GM18519 (cell line): ENCODE measurements around the gene HHLA2.

Experiments
- ATAC-seq: cut with Tn5 transposase; IDR thresholded peaks from one replicate; pipeline ENCODE4 v1.9.1; 2021; ENCODE audit warnings: mild to moderate bottlenecking, moderate library complexity; ENCODE audit not compliant: unreplicated experiment, low FRiP score

HHLA2 gene

GRCh38 chr3:108298056-108298455 lies 1.7 kb downstream of the HHLA2 start:
- no peak for ATAC-seq

- no peak for ATAC-seq
These were observed 3.9 kb downstream of the HHLA2 start for GRCh38 chr3:108300103-108300849.

- ATAC-seq: peak; percentile 52
These were observed 5.5 kb downstream of the HHLA2 start for GRCh38 chr3:108301695-108302404.

DNA sequence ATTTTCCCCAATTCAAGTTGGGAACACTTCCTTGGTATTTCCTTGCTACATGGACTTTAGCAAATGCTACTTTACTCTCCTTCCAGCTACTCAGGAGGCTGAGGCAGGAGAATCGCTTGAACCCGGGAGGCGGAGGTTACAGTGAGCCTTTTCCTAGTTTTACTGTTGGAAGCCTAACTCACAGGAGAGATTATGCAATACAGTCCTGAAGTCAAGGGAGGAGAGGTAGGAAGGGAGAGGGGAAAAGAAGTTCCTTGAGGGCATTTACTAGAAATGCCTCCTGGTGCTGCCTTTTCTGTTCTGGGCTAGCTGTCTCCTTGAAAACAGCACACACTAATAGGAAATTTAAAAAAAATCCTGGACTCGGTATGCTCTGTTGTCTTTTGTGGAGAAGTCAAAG lies 6.2 kb downstream of the HHLA2 start:
- ATAC-seq: no peak

- no peak for ATAC-seq
These were observed 9.3 kb downstream of the HHLA2 start for GRCh38 chr3:108305484-108306172.

DNA sequence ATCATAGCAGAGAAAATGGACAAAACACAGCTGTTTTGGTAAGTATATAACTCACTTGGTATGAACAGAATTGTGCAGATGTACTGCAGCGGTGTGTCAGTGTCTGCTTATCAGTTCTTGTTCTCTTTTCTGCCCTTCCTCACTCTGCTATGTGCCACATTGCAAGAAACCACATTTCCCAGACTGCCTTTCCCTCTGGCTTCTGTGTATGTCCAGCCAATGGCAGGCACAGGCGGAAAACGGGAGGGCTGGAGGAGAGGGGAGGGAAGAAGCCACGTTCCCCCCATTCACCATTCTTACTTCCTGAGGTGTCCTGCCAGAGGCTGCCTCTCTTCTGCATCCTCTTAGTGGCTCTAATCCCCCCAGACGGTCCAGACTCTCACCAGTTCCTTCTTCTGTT lies 15.4 kb downstream of the HHLA2 start:
- ATAC-seq: no peak

DNA sequence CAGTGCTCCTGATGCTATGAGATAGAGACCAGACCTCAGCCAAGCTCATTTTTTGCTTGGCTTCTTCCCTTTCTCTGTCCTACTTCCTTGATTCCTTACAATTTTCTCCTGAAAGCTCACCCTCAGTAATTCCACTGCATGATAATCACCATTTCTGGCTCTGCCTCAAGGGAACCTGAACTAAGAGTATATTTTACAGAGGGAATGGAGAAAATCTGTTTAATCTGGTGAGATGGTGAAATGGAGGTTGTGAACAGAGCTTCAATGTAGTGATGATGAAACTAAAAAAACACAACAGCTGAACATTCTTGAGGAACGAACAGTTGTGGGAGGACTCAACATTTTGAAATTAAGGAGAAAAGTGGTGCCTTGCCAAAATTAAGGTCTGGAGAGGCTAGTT lies 16.3 kb downstream of the HHLA2 start:
- no peak for ATAC-seq

DNA sequence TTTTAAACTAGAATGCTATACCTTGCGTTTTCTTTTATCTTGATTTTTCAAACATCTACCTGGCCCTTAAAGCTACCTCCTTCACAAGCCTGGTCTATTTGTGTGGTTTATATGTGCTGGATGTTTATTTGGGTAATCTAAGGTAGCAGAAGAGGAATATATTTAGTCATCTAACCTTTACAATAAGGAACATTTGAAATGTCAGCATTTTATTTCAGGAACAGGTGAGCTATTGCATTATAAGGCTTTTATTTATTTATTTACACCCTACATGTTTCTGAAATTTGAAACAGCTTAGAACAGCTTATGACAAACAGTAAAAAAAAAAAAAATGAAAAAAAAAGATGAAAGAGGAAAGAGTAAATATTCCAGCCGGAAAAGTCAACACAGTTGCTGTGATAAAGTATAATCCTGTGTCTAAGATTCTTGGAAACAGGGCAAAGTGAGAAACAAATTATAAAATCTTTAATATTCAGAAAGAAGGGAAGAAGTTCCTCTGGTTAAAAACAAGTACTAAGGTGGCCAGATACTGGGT lies 19.5 kb downstream of the HHLA2 start:
- ATAC-seq: no peak

GRCh38 chr3:108319428-108320082 lies 23.2 kb downstream of the HHLA2 start:
- no peak for ATAC-seq

DNA sequence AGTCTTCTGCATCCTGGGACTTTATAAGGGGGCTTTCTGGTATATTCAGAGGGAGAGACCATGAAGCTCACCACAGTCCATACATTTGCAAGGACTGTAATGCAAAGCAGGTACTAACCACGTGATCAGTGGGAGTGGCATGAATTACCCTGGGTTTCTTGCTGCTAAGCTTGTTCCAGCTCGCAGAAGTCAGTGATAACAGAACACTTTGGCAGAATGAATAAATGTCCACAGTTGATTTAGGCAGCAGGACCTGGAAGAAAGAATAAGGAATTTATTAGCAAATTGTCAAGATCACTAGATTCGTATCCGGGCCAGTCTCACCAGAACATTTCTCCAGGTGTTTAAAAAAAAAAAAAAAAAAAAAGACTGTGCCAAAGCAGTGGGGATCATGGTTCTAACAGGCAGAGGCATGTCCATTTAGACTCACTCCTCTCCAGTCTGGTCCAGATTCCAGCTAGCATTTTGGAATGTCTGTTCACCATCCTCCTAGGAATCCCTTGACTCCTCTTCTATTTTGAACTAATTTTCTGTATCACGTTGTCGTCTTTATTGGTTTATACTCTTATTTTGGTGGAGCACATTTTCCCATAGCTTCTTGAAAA lies 24.5 kb downstream of the HHLA2 start:
- no peak for ATAC-seq

- no peak for ATAC-seq
These were observed 26.0 kb downstream of the HHLA2 start for GRCh38 chr3:108322352-108322751.

GRCh38 chr3:108324177-108324576 lies 27.8 kb downstream of the HHLA2 start:
- no peak for ATAC-seq

GRCh38 chr3:108327168-108327567 lies 30.8 kb downstream of the HHLA2 start:
- ATAC-seq: no peak

GRCh38 chr3:108328821-108329486 lies 32.6 kb downstream of the HHLA2 start:
- no peak for ATAC-seq

DNA sequence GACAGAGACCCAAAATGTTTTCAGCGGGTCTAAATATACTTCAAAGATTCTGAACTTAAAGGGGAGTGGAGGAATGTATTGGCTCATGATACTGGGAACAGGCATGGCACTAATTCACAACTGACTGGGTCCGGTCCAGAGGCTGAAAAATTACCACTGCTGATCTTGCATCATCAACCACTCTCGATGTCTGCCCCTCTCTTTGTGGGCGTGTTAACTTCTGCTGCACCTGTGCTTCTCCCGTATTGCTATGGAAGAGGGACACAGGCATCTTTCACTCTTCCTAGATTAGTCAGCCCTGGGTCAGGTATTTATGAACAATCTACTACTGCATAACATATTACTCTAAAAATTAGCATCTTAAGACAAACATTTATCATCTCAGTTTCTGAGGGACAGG lies 33.2 kb downstream of the HHLA2 start:
- ATAC-seq: no peak

- no peak for ATAC-seq
These were observed 33.6 kb downstream of the HHLA2 start for GRCh38 chr3:108329947-108330346.

DNA sequence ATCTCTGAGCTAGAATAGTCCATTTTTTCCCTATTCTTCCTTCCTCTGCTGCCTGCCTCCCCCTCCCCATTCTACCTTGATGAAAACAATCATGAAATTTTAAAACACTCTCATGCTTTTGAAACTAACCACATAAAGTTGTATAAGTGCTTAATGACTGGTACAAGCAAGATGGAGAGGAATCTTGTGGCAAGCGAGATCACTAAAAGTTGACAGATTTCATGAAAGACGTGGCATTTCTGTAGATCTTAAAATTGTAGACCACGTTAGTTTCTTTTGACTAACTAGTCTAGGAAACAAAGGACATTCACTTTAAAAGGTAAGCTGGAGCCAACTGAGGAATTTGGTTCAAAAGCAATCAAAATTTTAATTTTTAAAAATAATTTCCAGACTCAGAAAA lies 35.4 kb downstream of the HHLA2 start:
- ATAC-seq: no peak

- no peak for ATAC-seq
These were observed 37.6 kb downstream of the HHLA2 start for GRCh38 chr3:108333961-108334360.

GRCh38 chr3:108334701-108335100 lies 38.4 kb downstream of the HHLA2 start:
- no peak for ATAC-seq
